NT2/D1 (cell line): ENCODE measurements around the gene GALNT12.

Experiments used
- SUZ12 ChIP-seq: IDR thresholded peaks from 2 replicates; pipeline ENCODE4 v1.6.1; 2011; ENCODE audit not compliant: insufficient read length, insufficient read depth; ENCODE audit errors: extremely low read depth
- YY1 ChIP-seq: IDR thresholded peaks from 2 replicates; pipeline ENCODE4 v1.6.1; 2011; ENCODE audit not compliant: insufficient read length, insufficient read depth

- no peak for TF ChIP-seq SUZ12
- TF ChIP-seq YY1, result no peak
Observed at GRCh38 chr9:98823666-98824334, 16.3 kb downstream of the GALNT12 start.
